ENCODE results near the gene SMYD3. TPM values are rescaled to one million over a fixed set of nuclear protein-coding genes. Genes with fewer than 3 reads are reported as not detected.

The SMYD3 gene
- total and polyA plus RNA-seq, 8 donors: 20.4 to 35.1 (median 24.3) TPM

- Histone ChIP-seq H3K27ac (no peak overlapping the region), H3K4me3 (no peak overlapping the region), H3K4me1 (no peaks in the 10 kb centered on the region), H3K9me3 (no peaks in the 10 kb centered on the region), H3K36me3 (no peaks in the 10 kb centered on the region), H3K27me3 (no peaks in the 10 kb centered on the region)
- no peak for ATAC-seq
- DNase-seq: no peak
- TF ChIP-seq CTCF (IDR thresholded peaks at IDR 0.05): no peak
- intact Hi-C loops (cut with DNase I): no loop called here
These were observed 211.7 kb downstream of the SMYD3 start for GRCh38 chr1:246295340-246295739.

DNA sequence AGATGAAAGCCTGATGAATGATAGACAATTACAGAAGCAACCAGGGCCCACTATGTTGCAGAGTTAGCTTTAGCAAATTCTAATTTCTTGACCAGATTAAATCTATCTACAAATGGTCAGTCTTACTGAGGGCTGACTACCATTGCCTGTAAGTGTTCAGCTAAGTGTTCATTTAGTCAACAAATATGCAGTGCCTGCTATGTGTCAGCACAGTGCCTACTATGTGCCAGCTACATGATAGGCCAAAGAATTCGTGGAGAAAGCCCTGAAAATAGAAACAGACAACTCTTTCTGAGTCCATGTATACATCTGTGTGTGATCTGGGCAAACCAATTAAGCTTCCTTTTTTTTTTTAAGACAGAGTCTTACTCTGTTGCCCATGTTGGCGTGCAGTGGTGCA, 212.8 kb downstream of the SMYD3 start:
- DNase-seq (no peak), ATAC-seq (no peak)
- Histone ChIP-seq H3K36me3 (no peaks in the 10 kb centered on the region), H3K4me3 (no peak overlapping the region), H3K27me3 (no peaks in the 10 kb centered on the region), H3K9me3 (no peaks in the 10 kb centered on the region), H3K27ac (no peak overlapping the region), H3K4me1 (no peaks in the 10 kb centered on the region)
- intact Hi-C loops (cut with DNase I): no loop called here
- TF ChIP-seq CTCF (IDR thresholded peaks at IDR 0.05): no peak

- no peak overlapping the region for H3K4me3 ChIP-seq
- intact Hi-C loops (cut with DNase I): no loop called here
- ATAC-seq: peak; percentile 56
- no peak overlapping the region for H3K27ac ChIP-seq
- H3K27me3 ChIP-seq: no peaks in the 10 kb centered on the region
- no peak for TF ChIP-seq CTCF (IDR thresholded peaks at IDR 0.05)
- DNase-seq: no peak
- no peaks in the 10 kb centered on the region for H3K4me1 ChIP-seq
- H3K9me3 ChIP-seq: no peaks in the 10 kb centered on the region
- H3K36me3 ChIP-seq: no peaks in the 10 kb centered on the region
These were observed 213.5 kb downstream of the SMYD3 start for GRCh38 chr1:246293366-246294121.

- no peak for DNase-seq
- intact Hi-C loops (cut with DNase I): no loop called here
- ATAC-seq: no peak
- Histone ChIP-seq H3K27ac (no peak overlapping the region), H3K9me3 (no peaks in the 10 kb centered on the region), H3K36me3 (no peaks in the 10 kb centered on the region), H3K4me3 (no peak overlapping the region), H3K4me1 (no peaks in the 10 kb centered on the region), H3K27me3 (no peaks in the 10 kb centered on the region)
- TF ChIP-seq CTCF (IDR thresholded peaks at IDR 0.05): no peak
These were observed 214.5 kb downstream of the SMYD3 start for GRCh38 chr1:246292571-246292970.

DNA sequence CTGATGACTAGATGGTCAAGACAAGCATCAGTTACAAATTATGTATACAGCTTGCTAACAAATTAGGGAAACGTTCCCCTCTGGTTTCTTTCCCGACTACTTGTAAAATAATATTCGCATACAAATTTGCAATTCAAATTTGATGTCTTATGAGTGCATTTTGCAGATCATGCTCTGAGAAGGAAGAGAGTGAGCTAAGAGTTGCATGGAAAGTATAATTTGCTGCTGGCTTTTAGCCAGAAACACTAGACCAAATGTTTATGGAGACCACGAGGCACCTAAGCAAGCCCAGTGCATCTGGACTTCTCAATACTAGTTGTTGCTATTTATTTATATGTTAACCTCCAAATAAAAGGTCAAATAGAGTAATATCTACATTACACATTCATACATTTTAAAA, 216.0 kb downstream of the SMYD3 start:
- no peaks in the 10 kb centered on the region for H3K36me3 ChIP-seq
- no peak for ATAC-seq
- intact Hi-C loops (cut with DNase I): no loop called here
- H3K4me1 ChIP-seq: no peaks in the 10 kb centered on the region
- no peak for TF ChIP-seq CTCF (IDR thresholded peaks at IDR 0.05)
- DNase-seq: no peak
- H3K4me3 ChIP-seq: no peak overlapping the region
- H3K27ac ChIP-seq: no peak overlapping the region
- H3K27me3 ChIP-seq: no peaks in the 10 kb centered on the region
- H3K9me3 ChIP-seq: no peaks in the 10 kb centered on the region
